ENCODE results near the gene SLC2A1.

GRCh38 chr1:42945164-42945563, 13.5 kb downstream of the SLC2A1 start:
- TF ChIP-seq CTCF (IDR thresholded peaks at IDR 0.05) (no peak), POLR2A (IDR thresholded peaks at IDR 0.05) (no peak)
